GM23338 (cell line): Measurements from ENCODE around the gene SRD5A2. TPM values are rescaled to one million over a fixed set of nuclear protein-coding genes. Genes with fewer than 3 reads are reported as not detected.

Source experiments
- ATAC-seq: fragments of 200-7000 bp; cut with Tn5 transposase; 3 replicates; pipeline ENCODE4 v1.9.1; 2020
- DNase-seq: peaks from one replicate; pipeline ENCODE4 v3.0.0-alpha.2; 2015; ENCODE audit warnings: low spot score
- H2AFZ ChIP-seq: fragments of 200-600 bp; sonication (generic); 2 replicates; pipeline ENCODE4 v1.8.0; 2016; ENCODE audit warnings: antibody characterized with exemption, mild to moderate bottlenecking, moderate library complexity
- H3F3A ChIP-seq: fragments of 200-600 bp; sonication (generic); replicated peaks from 2 replicates; pipeline ENCODE4 v1.8.0; 2017; ENCODE audit warnings: antibody characterized with exemption, mixed run types, low read depth
- H3K27ac ChIP-seq: fragments of 200-600 bp; sonication (generic); 2 replicates; pipeline ENCODE4 v1.6.1; 2016; ENCODE audit warnings: low read depth
- H3K27me3 ChIP-seq: fragments of 200-600 bp; sonication (generic); 2 replicates; pipeline ENCODE4 v1.8.0; 2016; ENCODE audit warnings: mild to moderate bottlenecking, mixed run types, moderate library complexity; ENCODE audit not compliant: insufficient read depth
- H3K36me3 ChIP-seq: fragments of 200-600 bp; sonication (generic); 2 replicates; pipeline ENCODE4 v1.8.0; 2016; ENCODE audit warnings: mild to moderate bottlenecking; ENCODE audit not compliant: insufficient read depth
- H3K4me1 ChIP-seq: fragments of 200-600 bp; sonication (generic); 2 replicates; pipeline ENCODE4 v1.8.0; 2016; ENCODE audit warnings: mild to moderate bottlenecking, moderate library complexity; ENCODE audit not compliant: insufficient read depth
- H3K4me2 ChIP-seq: fragments of 200-600 bp; sonication (generic); 2 replicates; pipeline ENCODE4 v1.7.1; 2017; ENCODE audit warnings: mixed run types
- H3K4me3 ChIP-seq: fragments of 200-600 bp; sonication (generic); 2 replicates; pipeline ENCODE4 v1.6.1; 2016; ENCODE audit warnings: mixed run types
- H3K79me2 ChIP-seq: fragments of 200-600 bp; sonication (generic); replicated peaks from 2 replicates; pipeline ENCODE4 v1.8.0; 2017; ENCODE audit warnings: mild to moderate bottlenecking; ENCODE audit not compliant: insufficient read depth
- H3K9me2 ChIP-seq: fragments of 200-600 bp; sonication (generic); 2 replicates; pipeline ENCODE4 v1.8.0; 2017; ENCODE audit not compliant: insufficient read depth
- H4K20me1 ChIP-seq: fragments of 200-600 bp; sonication (generic); replicated peaks from 2 replicates; pipeline ENCODE4 v1.8.0; 2017; ENCODE audit warnings: mild to moderate bottlenecking; ENCODE audit not compliant: insufficient read depth
- H3K27ac Mint-ChIP-seq: 2 replicates; pipeline ENCODE4 v1.8.0; 2020; ENCODE audit warnings: inconsistent platforms, mild to moderate bottlenecking, moderate library complexity, mixed read lengths
- H3K27me3 Mint-ChIP-seq: 3 replicates; pipeline ENCODE4 v1.8.0; 2022; ENCODE audit warnings: low read depth, mild to moderate bottlenecking, moderate library complexity, mixed read lengths, inconsistent platforms; ENCODE audit not compliant: insufficient read depth, poor library complexity
- H3K36me3 Mint-ChIP-seq: 3 replicates; pipeline ENCODE4 v1.8.0; 2021; ENCODE audit warnings: low read depth, mild to moderate bottlenecking, inconsistent platforms, moderate library complexity, mixed read lengths
- H3K4me1 Mint-ChIP-seq: 3 replicates; pipeline ENCODE4 v1.8.0; 2020; ENCODE audit warnings: mild to moderate bottlenecking, inconsistent platforms, mixed read lengths
- H3K4me3 Mint-ChIP-seq: 3 replicates; pipeline ENCODE4 v1.8.0; 2021; ENCODE audit warnings: moderate library complexity, mild to moderate bottlenecking, inconsistent platforms, mixed read lengths
- H3K9me3 Mint-ChIP-seq: 3 replicates; pipeline ENCODE4 v1.8.0; 2020; ENCODE audit warnings: moderate library complexity, mild to moderate bottlenecking, inconsistent platforms, mixed read lengths
- EZH2phosphoT487 ChIP-seq: fragments of 200-600 bp; sonication (generic); IDR thresholded peaks from one replicate; pipeline ENCODE4 v1.8.1; 2018; ENCODE audit warnings: antibody characterized with exemption; ENCODE audit not compliant: unreplicated experiment
- JUNB ChIP-seq: IDR thresholded peaks from one replicate; pipeline ENCODE4 v1.6.1; 2016; ENCODE audit warnings: antibody characterized with exemption; ENCODE audit not compliant: unreplicated experiment
- NANOG ChIP-seq: IDR thresholded peaks from 2 replicates; pipeline ENCODE4 v1.6.1; 2016; ENCODE audit warnings: antibody characterized with exemption, borderline replicate concordance
- POLR2AphosphoS5 ChIP-seq: IDR thresholded peaks from 2 replicates; pipeline ENCODE4 v1.6.1; 2016; ENCODE audit warnings: antibody characterized with exemption, low read depth
- ZNF331 ChIP-seq: fragments of 250-450 bp; sonication (Bioruptor Pico); IDR thresholded peaks from 2 replicates; pipeline ENCODE4 v1.5.0; 2020; ENCODE audit warnings: low read depth, mild to moderate bottlenecking, moderate library complexity
- polyA plus RNA-seq: library from polyadenylated mRNA; unstranded; fragments of >200 nt; fragmentation: Nextera tagmentation; extraction: Ambion mirVana; gene quantifications from 2 replicates; pipeline ENCODE4 v1.2.1, GENCODE V29; 2016
- total RNA-seq: library from RNA; depleted of rRNA; stranded (reverse); fragments of >200 nt; shearing (Covaris generic); gene quantifications from 2 replicates; pipeline ENCODE4 v1.2.3, GENCODE V29; 2014
- TF ChIP-seq, protein P1 (sequence below): fragments of 250-450 bp; sonication (Bioruptor Pico); IDR thresholded peaks from 2 replicates; pipeline ENCODE4 v1.5.0; 2020; ENCODE audit warnings: mild to moderate bottlenecking, moderate library complexity
- TF ChIP-seq, protein P2 (sequence below): IDR thresholded peaks from 2 replicates; pipeline ENCODE4 v1.6.1; 2016; ENCODE audit warnings: antibody characterized with exemption

The SRD5A2 gene
- total and polyA plus RNA-seq, 2 experiments from 2014 or later, result 0.03 to 0.05 TPM

DNA sequence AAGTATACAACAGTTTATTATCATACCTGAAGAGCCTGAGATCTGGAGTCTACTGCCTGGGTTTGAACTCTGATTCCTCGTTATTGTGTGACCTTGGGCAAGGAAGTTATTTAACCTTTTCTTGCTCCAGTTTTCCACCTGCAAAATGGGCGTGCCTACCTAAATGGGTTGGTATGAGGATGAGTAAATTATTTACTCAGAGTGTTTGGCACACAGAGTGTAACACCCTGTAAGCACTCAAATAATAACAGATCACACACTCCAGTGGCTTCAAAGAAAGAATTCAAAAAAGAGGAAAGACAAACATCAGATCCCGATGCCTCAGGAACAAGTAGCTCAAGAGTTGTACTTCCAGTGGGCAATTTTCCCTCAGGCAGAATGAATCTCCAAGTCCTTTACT, 2.4 kb downstream of the SRD5A2 start (continued):
- TF ChIP-seq, protein P1, sequence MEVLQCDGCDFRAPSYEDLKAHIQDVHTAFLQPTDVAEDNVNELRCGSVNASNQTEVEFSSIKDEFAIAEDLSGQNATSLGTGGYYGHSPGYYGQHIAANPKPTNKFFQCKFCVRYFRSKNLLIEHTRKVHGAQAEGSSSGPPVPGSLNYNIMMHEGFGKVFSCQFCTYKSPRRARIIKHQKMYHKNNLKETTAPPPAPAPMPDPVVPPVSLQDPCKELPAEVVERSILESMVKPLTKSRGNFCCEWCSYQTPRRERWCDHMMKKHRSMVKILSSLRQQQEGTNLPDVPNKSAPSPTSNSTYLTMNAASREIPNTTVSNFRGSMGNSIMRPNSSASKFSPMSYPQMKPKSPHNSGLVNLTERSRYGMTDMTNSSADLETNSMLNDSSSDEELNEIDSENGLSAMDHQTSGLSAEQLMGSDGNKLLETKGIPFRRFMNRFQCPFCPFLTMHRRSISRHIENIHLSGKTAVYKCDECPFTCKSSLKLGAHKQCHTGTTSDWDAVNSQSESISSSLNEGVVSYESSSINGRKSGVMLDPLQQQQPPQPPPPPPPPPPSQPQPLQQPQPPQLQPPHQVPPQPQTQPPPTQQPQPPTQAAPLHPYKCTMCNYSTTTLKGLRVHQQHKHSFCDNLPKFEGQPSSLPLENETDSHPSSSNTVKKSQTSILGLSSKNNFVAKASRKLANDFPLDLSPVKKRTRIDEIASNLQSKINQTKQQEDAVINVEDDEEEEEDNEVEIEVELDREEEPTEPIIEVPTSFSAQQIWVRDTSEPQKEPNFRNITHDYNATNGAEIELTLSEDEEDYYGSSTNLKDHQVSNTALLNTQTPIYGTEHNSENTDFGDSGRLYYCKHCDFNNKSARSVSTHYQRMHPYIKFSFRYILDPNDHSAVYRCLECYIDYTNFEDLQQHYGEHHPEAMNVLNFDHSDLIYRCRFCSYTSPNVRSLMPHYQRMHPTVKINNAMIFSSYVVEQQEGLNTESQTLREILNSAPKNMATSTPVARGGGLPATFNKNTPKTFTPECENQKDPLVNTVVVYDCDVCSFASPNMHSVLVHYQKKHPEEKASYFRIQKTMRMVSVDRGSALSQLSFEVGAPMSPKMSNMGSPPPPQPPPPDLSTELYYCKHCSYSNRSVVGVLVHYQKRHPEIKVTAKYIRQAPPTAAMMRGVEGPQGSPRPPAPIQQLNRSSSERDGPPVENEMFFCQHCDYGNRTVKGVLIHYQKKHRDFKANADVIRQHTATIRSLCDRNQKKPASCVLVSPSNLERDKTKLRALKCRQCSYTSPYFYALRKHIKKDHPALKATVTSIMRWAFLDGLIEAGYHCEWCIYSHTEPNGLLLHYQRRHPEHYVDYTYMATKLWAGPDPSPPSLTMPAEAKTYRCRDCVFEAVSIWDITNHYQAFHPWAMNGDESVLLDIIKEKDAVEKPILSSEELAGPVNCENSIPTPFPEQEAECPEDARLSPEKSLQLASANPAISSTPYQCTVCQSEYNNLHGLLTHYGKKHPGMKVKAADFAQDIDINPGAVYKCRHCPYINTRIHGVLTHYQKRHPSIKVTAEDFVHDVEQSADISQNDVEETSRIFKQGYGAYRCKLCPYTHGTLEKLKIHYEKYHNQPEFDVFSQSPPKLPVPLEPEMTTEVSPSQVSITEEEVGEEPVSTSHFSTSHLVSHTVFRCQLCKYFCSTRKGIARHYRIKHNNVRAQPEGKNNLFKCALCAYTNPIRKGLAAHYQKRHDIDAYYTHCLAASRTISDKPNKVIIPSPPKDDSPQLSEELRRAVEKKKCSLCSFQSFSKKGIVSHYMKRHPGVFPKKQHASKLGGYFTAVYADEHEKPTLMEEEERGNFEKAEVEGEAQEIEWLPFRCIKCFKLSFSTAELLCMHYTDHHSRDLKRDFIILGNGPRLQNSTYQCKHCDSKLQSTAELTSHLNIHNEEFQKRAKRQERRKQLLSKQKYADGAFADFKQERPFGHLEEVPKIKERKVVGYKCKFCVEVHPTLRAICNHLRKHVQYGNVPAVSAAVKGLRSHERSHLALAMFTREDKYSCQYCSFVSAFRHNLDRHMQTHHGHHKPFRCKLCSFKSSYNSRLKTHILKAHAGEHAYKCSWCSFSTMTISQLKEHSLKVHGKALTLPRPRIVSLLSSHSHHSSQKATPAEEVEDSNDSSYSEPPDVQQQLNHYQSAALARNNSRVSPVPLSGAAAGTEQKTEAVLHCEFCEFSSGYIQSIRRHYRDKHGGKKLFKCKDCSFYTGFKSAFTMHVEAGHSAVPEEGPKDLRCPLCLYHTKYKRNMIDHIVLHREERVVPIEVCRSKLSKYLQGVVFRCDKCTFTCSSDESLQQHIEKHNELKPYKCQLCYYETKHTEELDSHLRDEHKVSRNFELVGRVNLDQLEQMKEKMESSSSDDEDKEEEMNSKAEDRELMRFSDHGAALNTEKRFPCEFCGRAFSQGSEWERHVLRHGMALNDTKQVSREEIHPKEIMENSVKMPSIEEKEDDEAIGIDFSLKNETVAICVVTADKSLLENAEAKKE (CRISPR knock-in tag), result no peak
- TF ChIP-seq JUNB, result no peak

DNA sequence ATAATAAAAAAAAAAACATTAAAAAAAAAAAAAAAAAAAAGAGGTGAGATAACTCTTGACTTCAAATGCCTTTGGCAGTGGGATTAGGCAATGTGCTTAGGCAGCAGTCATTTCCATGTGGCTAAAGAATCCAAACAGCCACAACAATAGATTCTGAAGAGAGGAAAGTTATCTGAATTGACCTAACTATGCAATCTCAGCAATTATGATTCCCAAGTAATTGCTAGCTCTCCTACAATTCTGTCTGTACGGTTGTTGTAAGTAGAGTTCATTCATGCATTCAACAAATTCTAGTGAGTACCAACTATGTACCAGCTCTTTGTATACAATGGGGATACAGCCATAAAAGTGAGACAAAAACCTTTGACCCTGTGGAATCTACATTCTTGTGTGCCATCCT, 3.6 kb downstream of the SRD5A2 start:
- Histone ChIP-seq H3K27me3 (peaks cover 51% of the 10 kb centered on the region), H3K79me2 (no peaks in the 10 kb centered on the region), H3K4me1 (no peaks in the 10 kb centered on the region), H3K9me2 (no peaks in the 10 kb centered on the region), H4K20me1 (no peaks in the 10 kb centered on the region), H3F3A (no peaks in the 10 kb centered on the region), H2AFZ (no peak overlapping the region), H3K4me2 (no peak overlapping the region), H3K27ac (no peak overlapping the region), H3K36me3 (no peaks in the 10 kb centered on the region), H3K4me3 (no peak overlapping the region)
- Mint-ChIP-seq H3K4me3 (no peak overlapping the region), H3K36me3 (no peaks in the 10 kb centered on the region; the same call in 2 of the 3 replicates), H3K27ac (no peak overlapping the region), H3K27me3 (peaks cover 38% of the 10 kb centered on the region), H3K9me3 (peaks cover 7% of the 10 kb centered on the region), H3K4me1 (peaks cover 9% of the 10 kb centered on the region)
- no peak for ATAC-seq
- DNase-seq, result no peak
- no peak for TF ChIP-seq POLR2AphosphoS5
- TF ChIP-seq, protein P1 (CRISPR knock-in tag), result no peak
- TF ChIP-seq, protein P2, sequence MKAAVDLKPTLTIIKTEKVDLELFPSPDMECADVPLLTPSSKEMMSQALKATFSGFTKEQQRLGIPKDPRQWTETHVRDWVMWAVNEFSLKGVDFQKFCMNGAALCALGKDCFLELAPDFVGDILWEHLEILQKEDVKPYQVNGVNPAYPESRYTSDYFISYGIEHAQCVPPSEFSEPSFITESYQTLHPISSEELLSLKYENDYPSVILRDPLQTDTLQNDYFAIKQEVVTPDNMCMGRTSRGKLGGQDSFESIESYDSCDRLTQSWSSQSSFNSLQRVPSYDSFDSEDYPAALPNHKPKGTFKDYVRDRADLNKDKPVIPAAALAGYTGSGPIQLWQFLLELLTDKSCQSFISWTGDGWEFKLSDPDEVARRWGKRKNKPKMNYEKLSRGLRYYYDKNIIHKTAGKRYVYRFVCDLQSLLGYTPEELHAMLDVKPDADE, result no peak
- no peak for TF ChIP-seq NANOG
- TF ChIP-seq EZH2phosphoT487, result no peak
- no peak for TF ChIP-seq ZNF331
